Left colon (tissue), 2 donors: ENCODE results near the gene SIN3B. TPM values are rescaled to one million over a fixed set of nuclear protein-coding genes. Genes with fewer than 3 reads are reported as not detected.
"Not testable (repeated sequence)": the region's sequence is repeated elsewhere in the genome, so short reads cannot be mapped to it uniquely, and the experiment has no call there.

ENCODE experiments used
- ATAC-seq: fragments of 200-7000 bp; cut with Tn5 transposase; one replicate; pipeline ENCODE4 v1.9.1; 2020; ENCODE audit warnings: mild to moderate bottlenecking, moderate library complexity
- DNase-seq, 2 donors: peaks; one replicate each; pipeline ENCODE4 v3.0.0-alpha.2; 2020
- intact Hi-C, 2 donors: fragments of 100-400 bp; cut with DNase I in 1 of 2; cut with micrococcal nuclease in 1 of 2; formaldehyde crosslinking; loops; one replicate each; pipeline versions ENCODE4 v1.11.2 to v1.14.0; 2022; cut with DNase I, micrococcal nuclease
- total RNA-seq, 2 donors: library from RNA; stranded (reverse); fragmentation: NEBNext Ultra II Directional; extraction: Animal tissue kit (Norgen Biotek cat#: 25700); gene quantifications; one replicate each; pipeline ENCODE4 v1.2.1, GENCODE V29; 2021
- donor health status: DM: no; HTN: no; CAD: no.
- donor health status: DM: yes; HTN: yes; CAD: no.

Gene SIN3B
- total RNA-seq, 2 donors from 2014 or later: 34.1 to 35.7 TPM

DNA sequence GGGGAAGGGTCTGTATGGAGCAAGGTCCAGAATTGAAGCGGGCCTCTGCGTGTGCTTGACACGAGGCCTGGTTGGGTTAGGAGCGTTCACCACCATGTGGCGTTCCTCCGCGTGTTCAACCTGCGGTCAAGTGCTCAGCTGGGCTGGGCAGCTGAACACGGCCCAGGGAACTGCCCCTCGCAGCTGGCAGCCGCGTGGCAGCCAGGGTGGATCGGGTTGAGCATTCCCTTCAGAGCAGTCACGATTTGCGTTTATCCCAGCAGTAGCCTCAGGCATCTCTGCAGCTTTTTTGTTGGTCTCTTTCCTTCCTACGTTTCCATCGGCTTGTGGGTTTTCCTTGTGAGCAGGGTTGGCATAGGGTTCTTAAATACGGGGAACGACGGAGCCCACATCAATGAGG, 30.9 kb downstream of the SIN3B start:
- no peak for DNase-seq
- intact Hi-C loops: no loop called here
- ATAC-seq: no peak

DNA sequence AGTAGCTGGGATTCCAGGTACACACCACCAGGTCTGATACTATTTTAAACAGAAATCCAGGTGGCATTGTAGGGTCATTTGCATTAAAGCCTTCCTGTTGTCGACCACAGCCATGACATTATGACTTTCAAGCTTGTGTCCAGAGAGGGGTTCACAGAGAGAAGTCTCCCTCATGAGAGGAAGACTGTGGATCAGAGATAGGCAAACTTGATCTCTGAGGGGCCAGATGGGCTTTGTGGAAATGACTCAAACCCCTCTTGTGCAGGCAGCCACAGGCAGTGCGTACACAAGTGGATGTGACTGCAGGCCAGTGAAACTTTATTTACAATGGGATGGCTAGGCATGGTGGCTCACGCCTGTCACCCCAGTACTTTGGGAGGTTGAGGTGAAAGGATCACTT, 31.8 kb downstream of the SIN3B start:
- ATAC-seq (no peak), DNase-seq (no peak)
- intact Hi-C loops: no loop called here

DNA sequence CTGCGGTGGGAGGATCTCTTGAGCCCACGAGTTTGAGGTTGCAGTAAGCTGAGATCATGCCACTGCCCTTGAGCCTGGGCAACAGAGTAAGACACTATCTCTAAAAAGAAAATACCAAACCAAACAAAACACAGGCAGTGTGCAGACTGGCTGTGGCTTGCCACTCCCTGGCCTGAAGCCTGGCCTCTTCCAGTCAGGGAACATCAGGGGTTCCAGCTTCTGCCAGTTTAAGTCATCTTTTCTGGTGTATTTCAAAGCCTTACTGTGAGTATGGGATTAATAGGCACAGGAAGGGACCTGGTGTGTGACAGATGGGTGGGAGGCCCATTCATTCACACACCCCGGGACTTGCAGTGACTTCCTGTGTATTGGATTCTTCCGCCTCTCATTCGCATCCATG, 32.6 kb downstream of the SIN3B start:
- DNase-seq (no peak), ATAC-seq (no peak)
- intact Hi-C loops: no loop called here

DNA sequence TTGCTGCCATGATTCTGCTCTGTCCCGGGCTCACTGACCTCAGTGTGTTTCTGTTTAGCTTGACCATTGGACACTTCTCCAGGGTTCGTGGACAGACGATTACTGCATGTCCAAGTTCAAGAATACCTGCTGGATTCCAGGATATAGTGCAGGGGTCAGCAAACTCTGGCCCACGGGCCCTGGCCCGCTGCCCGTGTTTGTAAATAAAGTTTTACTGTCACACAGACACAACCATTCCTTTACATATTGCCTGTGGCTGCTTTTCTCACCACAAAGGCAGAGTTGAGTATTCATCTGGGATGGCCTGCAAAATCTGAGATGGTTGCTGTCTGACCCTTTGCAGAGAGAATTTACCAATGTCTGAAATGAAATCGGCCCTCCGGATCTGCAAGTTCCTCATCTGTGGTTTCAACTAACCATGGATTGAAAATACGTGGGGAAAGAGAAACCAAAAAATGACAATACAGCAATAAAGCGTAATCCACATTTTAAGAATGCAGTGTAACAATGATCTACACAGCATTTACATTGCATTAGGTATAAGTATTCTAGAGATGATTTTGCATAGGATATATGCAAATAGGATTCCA, 33.7 kb downstream of the SIN3B start:
- intact Hi-C loops: no loop called here
- no peak for ATAC-seq
- DNase-seq: no peak

DNA sequence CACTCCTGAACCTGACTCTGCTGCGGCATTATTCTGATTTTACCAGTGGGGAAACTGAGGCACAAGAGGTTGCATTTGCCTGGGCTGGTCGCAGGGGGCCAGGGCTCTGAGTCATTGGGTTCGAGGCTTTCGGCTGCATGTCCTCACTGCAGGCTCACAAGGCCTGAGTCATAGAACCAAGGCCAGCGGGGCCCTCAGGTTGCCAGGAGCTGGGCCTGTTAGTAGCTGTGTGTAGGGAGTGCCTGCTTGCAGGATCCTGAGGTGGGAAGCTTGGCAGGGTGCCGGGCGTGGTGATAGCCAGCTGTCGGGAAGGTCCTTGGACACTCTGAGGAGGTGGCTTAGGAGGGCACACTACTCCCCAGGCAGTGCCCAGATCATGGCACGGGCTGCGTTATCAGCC, 38.0 kb downstream of the SIN3B start:
- DNase-seq: no peak

DNA sequence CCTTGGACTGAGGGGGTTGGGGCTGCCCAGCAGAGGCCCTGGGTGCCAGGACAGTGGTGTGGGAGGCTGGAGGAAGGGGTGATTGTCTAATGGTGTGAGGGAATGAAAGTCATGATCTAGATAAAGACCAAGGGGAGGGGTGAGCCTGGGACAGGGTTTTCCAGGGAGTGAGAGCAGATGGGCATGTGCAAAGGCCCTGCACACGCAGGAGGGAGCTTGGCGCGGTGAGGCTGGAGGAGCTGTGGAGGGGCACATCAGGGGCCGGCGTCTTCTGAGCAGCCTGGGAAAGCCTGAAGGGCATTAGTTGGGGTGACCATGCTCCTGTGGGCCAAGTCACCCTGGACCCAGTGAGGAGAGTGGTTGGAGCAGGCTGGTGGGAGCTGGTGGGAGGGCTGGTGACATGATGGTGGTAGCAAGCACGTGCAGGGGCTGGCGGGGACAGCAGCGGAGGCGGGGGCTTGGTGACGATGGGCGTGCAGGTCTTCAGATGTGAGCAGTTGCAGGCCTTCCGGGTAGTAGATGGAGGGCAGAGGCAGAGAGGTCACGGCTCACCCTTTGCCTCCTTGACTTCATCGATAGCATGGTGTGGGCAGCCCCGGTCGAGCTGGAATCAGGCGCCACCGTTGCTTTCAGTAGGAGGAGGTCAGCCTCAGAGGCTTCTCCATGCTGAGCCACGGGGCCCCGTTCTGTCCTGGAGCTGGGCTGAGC, 39.4 kb downstream of the SIN3B start:
- ATAC-seq: no peak
- DNase-seq: no peak
- intact Hi-C loops: no loop called here

More for the DNA sequence above, 38.0 kb downstream of the SIN3B start:
- intact Hi-C loops: no loop called here
- ATAC-seq: no peak

DNA sequence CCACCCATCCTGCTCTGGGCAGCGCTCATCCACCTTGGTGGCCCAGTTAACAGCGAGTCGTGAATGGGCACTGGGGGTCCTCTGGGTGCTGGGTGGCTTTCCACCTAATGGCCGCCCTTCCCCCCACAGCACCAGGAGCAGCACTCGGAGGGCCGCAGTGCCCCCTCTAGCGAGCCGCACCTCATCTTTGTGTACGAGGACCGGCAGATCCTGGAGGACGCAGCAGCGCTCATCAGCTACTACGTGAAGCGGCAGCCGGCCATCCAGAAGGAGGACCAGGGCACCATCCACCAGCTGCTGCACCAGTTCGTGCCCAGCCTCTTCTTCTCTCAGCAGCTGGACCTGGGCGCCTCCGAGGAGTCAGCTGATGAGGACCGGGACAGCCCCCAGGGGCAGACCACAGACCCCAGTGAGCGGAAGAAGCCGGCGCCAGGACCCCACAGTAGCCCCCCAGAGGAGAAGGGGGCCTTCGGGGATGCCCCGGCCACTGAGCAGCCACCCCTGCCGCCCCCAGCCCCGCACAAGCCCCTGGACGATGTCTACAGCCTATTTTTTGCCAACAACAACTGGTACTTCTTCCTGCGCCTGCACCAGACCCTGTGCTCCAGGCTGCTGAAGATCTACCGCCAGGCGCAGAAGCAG, 40.3 kb downstream of the SIN3B start:
- no peak for ATAC-seq
- no peak for DNase-seq
- intact Hi-C loops: no loop called here

DNA sequence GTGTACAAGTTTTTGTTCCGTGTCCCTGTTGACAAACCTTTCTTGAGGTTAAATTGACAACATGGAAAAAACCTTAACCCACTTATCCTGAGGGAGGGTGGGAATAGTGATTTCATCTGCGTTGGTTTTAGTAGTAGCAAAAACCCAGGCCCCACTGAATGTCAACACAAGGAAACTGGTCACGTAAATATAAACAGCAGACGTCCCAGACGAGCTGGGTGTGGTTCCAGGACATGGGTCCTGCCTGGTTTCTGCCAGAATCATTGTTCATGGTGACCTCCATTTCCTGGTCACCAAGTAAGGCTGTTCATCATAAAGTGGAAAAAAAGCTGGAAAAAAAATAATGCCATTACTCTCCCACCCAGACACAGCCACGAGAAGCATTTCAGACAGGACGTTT, 42.7 kb downstream of the SIN3B start:
- ATAC-seq (peak; percentile 88), DNase-seq (peak in 1 of 2 donors; percentile 42)
- intact Hi-C loops: no loop called here

DNA sequence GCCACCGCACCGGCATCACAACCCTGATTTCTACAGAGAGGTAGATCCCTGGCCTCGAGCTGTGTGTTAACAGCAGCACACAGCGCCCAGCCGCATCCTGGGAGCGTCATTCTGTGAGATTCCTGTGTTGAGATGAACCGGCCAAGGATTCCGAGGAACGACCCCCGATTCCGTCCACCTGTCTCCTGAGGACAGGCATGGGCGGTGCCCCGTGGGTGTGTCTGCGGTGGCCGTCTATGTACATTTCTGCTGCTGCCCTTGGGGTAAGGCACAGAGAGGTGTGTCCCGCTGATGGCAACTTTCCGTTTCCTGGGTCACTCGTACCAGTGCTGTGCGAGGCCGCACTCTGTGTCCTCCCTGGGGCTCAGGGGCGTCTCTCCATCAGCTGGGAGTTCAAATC, 43.5 kb downstream of the SIN3B start:
- no peak for DNase-seq
- intact Hi-C loops: no loop called here
- ATAC-seq: peak; percentile 13

DNA sequence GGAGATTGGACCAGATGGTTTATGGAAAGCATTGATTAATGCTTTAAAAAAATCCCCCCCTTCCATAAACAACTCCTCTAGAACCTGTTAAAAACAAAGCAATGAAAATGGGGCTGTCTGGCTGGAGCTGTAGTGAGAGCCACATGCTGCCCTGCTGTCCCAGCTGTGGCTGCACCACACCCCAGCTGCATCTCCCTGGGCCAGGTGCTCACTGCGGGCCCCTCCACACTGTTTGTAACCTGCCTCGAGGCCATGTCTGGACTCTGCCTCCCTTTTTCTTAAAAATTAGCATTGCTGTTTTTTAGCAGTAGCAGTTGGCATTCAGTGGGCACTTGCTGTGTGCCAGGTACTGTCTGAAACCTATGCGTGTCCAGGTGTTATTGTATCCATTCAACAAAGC, 44.4 kb downstream of the SIN3B start:
- ATAC-seq (no peak), DNase-seq (no peak)
- intact Hi-C loops: no loop called here

DNA sequence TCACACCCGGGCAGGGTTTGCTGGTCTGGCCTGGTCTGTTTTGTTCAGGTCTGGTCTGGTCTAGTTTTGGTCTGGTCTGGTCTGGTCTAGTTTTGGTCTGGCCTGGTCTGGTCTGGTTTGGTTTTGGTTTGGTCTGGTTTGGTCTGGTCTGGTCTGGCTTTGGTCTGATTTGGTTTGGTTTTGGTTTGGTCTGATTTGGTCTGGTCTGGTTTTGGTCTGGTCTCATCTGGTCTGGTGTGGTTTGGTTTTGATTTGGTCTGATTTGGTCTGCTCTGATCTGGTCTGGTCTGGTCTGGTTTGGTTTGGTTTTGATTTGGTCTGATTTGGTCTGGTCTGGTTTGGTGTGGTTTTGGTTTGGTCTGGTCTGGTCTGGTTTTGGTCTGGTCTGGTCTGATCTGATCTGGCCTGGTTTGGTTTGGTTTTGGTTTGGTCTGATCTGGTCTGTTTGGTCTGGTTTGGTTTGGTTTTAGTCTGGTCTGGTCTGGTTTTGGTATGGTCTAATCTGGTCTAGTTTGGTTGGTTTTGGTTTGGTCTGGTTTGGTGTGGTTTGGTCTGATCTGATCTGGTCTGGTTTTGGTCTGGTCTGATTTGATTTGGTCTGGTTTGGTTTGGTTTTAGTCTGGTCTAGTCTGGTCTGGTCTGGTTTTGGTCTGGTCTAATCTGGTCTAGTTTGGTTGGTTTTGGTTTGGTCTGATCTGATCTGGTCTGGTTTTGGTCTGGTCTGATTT, 45.2 kb downstream of the SIN3B start:
- DNase-seq (no peak), ATAC-seq (no peak)
- intact Hi-C loops: no loop called here

DNA sequence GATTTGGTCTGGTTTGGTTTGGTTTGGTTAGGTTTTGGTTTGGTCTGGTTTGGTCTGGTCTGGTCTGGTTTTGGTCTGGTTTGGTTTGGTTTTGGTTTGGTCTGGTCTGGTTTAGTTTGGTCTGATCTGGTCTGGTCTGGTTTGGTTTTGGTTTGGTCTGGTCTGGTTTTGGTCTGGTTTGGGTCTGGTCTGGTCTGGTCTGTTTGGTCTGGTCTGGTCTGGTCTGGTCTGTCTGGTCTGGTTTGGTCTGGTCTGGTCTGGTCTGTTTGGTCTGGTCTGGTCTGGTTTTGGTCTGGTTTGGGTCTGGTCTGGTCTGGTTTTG, 45.7 kb downstream of the SIN3B start:
- DNase-seq, intact Hi-C loops, ATAC-seq: not testable (repeated sequence)

DNA sequence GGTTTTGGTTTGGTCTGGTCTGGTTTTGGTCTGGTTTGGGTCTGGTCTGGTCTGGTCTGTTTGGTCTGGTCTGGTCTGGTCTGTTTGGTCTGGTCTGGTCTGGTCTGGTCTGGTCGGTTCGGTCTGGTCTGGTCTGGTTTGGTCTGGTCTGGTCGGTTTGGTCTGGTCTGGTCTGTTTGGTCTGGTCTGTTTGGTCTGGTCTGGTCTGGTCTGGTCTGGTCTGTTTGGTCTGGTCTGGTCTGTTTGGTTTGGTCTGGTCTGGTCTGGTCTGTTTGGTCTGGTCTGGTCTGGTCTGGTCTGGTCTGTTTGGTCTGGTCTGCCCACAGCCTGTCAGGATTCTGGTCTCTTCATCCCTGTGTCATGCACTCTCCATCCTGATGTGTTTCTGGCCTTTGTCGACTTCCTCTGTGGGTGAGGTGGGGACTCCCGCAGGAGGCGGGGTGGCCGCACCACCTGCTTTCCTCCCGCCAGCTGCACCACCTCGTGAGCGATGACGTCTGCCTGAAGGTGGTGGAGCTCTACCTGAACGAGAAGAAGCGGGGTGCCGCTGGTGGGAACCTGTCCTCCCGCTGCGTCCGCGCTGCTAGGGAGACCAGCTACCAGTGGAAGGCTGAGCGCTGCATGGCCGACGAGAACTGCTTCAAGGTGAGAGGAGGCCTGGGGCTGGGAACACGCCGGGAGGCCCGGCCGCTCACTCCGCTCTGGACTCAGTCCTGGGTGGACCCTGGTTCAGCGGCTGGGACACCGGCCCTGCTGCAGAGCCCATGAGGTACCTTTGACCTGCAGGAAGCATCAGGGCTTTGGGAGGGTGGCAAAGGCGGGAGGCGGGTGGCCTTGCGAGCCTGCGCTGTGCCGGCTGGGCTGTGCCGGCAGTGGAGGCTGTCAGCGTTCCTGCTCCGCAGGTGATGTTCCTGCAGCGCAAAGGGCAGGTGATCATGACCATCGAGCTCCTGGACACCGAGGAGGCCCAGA, 46.7 kb downstream of the SIN3B start:
- intact Hi-C loops: no loop called here
- DNase-seq (peak in 1 of 2 donors; percentile 41), ATAC-seq (no peak)

DNA sequence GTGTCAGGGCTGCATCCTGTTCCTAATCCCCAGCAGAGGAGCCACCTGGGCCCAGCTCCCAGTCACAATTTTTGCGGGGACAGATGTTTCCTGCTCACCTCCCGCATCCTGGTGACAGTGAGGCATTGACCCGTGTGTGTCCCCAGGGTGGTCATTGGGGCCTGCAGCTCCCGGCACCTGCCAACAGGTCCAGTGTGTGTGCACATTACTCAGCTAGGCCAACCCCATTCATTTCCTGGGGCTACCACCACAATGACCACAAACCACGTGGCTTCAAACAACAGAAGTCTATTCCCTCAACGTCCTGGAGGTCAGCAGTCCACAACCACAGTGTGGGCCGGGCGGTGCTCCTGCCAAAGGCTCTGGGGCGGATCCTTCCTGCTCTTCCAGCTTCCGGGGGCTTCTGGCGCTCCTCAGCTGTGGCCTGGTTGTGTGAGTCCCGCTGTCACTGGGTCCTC, 47.7 kb downstream of the SIN3B start:
- DNase-seq (no peak), ATAC-seq (no peak)
- intact Hi-C loops: no loop called here

DNA sequence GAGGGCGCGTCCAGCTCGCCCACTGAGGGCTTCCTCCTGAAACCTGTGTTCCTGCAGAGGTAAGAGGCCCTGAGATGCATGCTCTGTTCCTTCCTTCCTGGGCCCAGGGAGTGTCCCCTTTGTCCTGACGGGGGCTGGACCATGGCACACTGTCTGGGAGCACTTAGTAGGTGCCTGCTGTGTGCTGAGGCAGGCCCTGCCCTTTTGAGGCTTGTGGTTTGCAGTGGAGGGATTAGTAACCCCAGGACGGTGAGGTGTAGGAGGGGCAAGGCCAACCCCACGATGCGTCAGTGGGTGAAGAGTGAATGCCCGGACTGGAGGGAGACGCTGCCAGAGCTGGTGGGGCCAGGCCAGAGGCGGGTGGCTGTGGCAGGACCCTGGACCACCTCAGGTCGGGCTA, 48.4 kb downstream of the SIN3B start:
- intact Hi-C loops: no loop called here
- ATAC-seq (no peak), DNase-seq (no peak)

DNA sequence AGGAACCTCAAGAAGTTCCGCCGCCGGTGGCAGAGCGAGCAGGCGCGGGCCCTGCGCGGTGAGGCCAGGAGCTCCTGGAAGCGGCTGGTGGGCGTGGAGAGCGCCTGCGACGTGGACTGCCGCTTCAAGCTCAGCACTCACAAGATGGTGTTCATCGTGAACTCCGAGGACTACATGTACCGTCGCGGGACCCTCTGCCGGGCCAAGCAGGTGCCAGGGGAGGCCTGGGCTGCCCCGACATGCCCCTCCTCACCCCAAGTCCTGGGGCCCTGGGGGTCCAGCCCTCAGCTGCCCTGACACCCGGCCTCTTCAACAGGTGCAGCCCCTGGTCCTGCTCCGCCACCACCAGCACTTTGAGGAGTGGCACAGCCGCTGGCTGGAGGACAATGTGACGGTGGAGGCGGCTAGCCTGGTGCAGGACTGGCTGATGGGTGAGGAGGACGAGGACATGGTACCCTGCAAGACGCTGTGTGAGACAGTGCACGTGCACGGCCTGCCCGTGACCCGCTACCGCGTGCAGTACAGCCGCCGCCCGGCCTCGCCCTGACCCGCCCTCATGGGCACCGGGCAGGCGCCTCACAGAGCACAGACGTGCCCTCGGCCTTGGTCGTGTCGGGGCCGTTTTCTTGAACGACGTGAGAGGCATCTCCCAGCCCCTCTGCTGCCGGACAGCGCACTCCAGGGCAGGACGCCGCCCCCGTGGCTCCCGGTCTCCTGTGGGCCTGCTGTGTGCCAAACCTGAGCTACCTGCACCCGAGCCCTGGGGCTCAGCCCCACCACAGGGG, 49.2 kb downstream of the SIN3B start:
- no peak for ATAC-seq
- DNase-seq: no peak
- intact Hi-C loops: no loop called here

DNA sequence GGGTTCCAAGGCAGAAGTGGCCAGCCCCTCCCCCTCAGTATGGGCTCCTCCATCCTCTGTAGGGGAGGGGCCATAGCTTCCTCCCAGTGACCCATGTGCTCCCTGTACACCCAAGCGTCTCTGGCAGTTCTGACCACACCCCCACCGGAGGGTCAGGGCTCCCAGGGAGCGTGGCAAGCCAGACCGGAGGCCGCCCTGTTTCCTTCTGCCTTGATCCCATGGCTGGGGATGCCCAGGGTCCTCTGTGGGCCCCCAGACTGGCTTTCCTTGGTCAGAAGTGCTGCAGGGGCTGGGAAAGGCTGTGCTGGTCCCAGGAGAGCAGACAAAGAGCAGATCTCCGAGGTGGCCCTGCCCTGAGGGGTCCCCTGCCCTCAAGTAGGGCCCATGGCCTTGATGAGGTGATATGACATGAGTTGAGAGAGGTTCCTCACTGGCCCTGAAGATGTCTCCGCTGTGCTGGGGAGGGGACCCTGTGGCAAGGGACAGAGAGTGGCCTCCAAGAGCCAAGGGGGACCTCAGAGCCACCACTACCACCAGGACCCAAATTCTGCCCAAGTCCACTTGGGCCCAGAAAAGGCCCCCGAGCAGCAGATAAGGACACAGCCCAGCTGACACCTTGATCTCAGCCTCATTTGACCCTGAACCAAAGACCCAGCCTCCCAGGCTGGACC, 51.8 kb downstream of the SIN3B start:
- DNase-seq: no peak
- intact Hi-C loops: no loop called here
- ATAC-seq: no peak

DNA sequence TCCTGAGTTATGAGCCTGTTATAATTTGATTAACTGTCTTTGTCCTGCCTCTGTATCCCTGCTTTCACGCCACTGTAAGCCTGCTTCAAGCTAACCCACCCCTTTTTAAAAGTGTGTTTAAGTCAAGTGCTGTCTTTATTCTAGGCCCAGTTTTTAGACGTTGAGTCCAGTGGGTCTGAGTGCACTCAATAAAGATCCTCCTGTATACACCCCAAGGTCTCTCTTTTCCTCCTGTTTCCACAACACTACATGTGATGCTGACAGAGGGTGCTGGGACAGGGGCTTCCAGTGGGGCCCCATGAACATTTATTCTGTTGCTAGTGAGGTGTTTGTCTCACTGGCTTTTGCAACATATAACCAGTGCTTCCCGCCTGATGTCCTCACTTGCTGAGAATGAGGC, 52.9 kb downstream of the SIN3B start:
- no peak for ATAC-seq
- no peak for DNase-seq
- intact Hi-C loops: no loop called here
